GM06990 (cell line): ENCODE measurements around the gene CABP1.

ENCODE experiments used
- DNase-seq: peaks from one replicate; pipeline ENCODE4 v3.0.0-alpha.2; 2011; ENCODE audit not compliant: insufficient read length; ENCODE audit errors: extremely low read depth
- H3K27me3 ChIP-seq: replicated peaks from 2 replicates; pipeline ENCODE4 v1.6.0; 2011; ENCODE audit warnings: low read length; ENCODE audit not compliant: control insufficient read depth, insufficient read depth
- H3K36me3 ChIP-seq: 2 replicates; pipeline ENCODE4 v1.5.1; 2011; ENCODE audit warnings: low read length; ENCODE audit not compliant: control insufficient read depth, insufficient read depth
- H3K4me3 ChIP-seq: replicated peaks from 2 replicates; pipeline ENCODE4 v1.5.1; 2011; ENCODE audit warnings: low read depth, mild to moderate bottlenecking, control low read depth, low read length
- TF ChIP-seq, protein P1 (sequence below): IDR thresholded peaks from 2 replicates; pipeline ENCODE4 v1.5.1; 2011; ENCODE audit warnings: low read length, control low read depth, mild to moderate bottlenecking, inconsistent platforms; ENCODE audit not compliant: insufficient read depth, poor library complexity, severe bottlenecking

CABP1 gene

DNA sequence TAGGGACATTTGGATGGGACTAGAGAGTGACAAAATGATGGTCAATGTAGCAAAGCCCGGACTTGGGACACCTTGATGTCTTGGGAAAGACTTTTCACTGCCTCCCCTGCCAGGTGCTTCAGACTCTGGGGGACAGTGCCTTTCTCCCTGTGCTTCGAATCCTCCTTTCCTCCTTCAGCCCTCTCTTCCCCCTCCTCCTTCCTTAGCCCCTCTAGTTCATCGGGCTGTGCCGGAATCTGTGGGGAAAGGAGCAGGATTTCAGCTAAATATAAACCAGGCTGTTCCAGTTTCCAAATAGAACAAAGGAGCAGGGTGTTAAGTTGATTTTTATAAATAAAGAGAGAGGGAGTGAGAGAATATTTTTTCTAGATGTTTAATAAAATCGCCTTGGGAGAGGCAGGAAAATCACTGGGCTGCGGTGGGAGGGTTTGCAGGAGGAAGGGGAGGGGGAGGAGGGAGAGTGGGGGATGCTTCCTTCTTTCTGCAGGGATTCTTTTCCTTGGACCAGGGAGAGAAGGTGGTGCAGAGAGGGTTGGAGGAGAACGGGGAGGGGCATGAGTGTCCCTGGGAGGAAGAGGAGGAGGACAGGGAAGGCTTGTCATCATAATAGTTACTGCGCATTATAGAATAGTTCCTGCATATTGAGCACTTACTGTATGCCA lies 21.3 kb upstream of the CABP1 start:
- H3K4me3 ChIP-seq, result no peak overlapping the region
- TF ChIP-seq, protein P1, sequence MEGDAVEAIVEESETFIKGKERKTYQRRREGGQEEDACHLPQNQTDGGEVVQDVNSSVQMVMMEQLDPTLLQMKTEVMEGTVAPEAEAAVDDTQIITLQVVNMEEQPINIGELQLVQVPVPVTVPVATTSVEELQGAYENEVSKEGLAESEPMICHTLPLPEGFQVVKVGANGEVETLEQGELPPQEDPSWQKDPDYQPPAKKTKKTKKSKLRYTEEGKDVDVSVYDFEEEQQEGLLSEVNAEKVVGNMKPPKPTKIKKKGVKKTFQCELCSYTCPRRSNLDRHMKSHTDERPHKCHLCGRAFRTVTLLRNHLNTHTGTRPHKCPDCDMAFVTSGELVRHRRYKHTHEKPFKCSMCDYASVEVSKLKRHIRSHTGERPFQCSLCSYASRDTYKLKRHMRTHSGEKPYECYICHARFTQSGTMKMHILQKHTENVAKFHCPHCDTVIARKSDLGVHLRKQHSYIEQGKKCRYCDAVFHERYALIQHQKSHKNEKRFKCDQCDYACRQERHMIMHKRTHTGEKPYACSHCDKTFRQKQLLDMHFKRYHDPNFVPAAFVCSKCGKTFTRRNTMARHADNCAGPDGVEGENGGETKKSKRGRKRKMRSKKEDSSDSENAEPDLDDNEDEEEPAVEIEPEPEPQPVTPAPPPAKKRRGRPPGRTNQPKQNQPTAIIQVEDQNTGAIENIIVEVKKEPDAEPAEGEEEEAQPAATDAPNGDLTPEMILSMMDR, result no peak

DNA sequence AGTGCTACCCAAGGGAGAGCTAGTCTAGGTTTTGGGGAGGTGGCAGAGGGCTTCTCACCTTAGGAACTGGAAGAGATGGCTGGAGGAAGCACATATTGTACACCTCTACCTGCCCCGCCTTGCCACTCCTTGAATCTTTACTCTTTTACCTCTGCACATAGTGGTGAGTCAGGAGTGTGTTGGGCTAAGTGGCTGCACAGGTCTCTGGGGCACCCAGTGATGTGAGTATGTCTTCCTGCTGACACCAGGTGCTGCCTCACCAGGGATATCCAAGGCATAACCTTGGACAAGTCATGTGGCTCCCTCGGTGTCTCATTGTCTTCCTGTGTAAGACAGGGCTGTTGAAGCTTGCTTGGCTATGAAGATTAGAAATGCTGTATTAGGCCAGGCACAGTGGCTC lies 19.8 kb upstream of the CABP1 start:
- Histone ChIP-seq H3K4me3 (no peak overlapping the region), H3K27me3 (no peaks in the 10 kb centered on the region), H3K36me3 (no peaks in the 10 kb centered on the region)
- no peak for DNase-seq
- TF ChIP-seq, protein P1, result no peak

More for the DNA sequence above, 21.3 kb upstream of the CABP1 start:
- Histone ChIP-seq H3K27me3 (no peaks in the 10 kb centered on the region), H3K36me3 (no peaks in the 10 kb centered on the region)
- no peak for DNase-seq

DNA sequence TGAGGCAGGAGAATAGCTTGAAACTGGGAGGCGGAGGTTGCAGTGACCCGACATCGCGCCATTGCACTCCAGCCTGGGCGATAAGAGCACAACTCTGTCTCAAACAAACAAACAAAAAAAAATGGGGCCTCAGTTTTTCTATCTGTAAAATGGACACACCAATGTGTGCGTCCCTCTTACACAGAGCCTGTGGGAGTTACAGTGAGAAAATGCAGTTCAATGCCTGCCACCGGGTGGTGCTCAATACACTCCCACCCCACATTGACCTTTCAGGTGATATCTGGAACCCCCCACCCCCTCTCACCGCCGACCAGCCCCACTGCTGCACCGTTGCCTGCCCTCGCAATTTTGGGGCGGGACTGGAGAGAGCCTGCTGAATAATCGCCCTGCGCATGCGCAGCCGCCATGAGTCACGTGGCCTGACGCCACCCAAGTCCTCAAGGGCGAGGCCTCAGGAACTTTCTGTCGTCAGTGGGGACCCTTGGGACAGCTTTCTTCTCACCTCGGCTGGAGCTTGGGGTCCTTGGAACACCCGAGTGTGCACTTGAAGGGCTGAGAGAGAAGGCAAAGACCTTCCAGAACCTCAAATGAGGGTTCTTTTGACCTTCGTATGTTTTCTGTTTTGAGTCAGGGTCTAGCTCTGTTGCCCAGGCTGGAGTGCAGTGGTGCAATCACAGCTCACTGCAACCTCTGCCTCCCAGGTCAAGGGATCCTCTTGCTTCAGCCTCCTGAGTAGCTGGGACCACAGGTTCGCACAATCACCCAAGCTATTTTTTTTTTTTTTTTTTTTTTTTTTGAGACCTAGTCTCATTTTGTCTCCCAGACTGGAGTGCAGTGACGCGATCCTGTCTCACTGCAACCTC lies 14.6 kb upstream of the CABP1 start:
- Histone ChIP-seq H3K27me3 (no peaks in the 10 kb centered on the region), H3K36me3 (no peaks in the 10 kb centered on the region), H3K4me3 (no peak overlapping the region)
- DNase-seq, result no peak
- TF ChIP-seq, protein P1, result peak; percentile 27

DNA sequence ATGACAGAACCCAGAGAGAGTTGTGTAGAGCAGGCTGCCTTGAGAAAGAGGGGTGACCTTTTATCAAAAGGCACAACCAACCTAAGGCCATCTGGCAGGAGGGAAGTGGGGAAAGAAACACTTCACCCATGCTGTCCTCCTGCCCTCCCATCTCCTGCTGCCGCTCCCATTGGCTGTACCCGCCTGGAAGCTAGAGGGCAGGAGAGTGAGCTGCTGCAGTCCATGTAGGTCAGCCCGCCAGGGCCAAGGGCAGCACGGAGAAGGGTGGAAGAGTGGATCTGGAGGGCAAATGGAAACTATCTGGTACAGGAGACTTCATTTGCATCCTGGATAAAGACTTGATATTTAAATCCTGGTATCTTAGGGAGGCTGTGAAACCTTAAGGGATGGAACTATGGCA lies 11.5 kb upstream of the CABP1 start:
- no peaks in the 10 kb centered on the region for H3K36me3 ChIP-seq
- H3K27me3 ChIP-seq, result no peaks in the 10 kb centered on the region
- no peak overlapping the region for H3K4me3 ChIP-seq
- TF ChIP-seq, protein P1, result no peak
- no peak for DNase-seq

DNA sequence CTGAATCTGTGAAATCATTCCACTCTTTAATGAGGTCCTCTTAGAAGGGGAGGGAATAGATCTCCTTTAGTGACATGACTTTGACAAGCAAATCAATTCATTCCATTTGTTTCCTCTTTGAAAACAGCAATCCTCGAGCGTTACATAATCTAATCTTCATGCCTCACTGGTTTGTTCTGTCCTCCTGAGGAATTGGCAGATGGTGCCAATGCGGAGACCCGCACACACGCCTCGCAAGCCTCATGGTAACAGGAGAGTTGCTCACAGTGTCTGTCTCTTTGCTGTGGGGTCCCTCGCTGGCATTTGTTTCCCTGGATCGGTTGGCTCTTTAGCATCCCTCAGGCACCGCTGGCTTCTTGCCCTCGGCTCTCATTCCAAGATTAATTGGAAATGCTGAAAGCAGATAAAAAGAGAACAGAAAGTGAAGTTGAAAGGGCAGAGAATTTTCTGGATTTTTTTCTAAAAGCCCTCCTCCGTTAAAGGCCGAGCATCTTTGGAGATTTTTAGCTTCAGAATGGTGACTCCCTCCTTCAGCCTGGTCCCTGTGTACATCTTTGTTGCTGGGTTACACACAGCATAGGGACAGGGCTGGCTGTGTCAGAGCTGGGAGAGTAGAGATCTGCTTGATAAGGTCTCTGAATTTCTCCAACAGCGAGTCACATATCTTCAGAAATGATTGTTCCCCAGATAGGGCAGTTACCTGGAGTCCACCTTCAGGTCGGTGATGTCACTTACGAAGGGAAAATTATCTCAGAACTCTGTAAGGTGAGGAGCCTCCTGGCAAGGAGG lies 10.1 kb upstream of the CABP1 start:
- Histone ChIP-seq H3K4me3 (no peak overlapping the region), H3K36me3 (no peaks in the 10 kb centered on the region), H3K27me3 (no peaks in the 10 kb centered on the region)
- no peak for DNase-seq
- TF ChIP-seq, protein P1, result no peak
